ENCODE measurements around the gene ARCN1. TPM values are rescaled to one million over a fixed set of nuclear protein-coding genes. Genes with fewer than 3 reads are reported as not detected.

ARCN1 gene
- total RNA-seq, 2 experiments from 2014 or later = 180 to 182 TPM

DNA sequence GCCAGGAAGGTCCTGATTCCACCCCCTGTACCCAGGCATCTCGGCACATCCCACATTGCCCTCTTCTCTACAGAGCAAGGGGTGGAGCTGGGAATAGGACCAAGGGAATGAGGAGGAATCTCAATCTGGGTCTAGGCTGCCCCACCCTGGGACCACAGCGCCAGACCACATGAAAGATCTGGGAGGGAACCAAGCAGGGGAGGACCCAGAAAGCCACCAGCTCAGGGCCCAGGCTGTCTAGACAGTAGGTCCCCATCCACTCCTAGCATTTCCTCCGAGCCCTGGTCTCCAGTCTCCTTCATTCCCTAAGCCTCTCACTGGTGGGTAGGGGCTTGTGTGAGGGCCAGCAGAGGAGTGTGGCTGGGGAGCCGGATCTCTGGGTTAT is 46.8 kb downstream of the ARCN1 start:
- POLR2A ChIA-PET = no interaction called here

DNA sequence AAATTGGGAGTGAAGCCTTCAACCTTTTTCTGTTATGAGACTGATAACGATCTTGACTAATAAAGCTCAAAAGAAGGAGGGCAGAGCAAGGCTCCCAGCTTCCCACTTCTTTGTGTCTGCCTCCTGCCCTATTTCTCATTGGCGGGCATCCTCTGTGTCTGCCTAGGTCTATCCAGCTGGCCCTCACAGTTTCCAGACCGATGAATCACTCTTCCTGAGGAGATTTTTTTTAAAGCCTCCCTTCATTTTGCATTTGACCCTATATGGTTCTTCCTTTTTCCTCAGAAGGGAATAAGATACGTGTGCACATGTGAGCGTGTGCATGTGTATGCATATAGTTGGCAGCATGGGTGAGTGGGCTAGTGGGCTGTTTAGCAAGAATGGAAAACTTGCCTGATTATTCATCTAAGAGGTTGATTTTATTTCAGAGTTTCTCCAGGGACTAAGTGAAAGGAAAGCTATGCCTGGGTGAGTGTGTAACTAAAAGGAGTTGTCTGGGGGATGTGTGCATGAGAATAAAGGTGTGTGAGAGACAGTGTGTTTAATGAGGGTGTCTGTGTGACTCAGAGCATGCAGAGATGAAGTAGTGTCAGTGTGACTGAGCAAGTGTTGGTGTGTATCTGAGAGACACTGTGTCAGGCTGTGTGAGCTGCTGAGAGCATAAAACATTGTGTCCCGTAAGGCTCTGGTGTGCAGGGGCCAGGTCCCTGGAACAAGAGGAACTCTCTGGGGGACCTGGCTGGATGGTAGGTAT is 47.4 kb downstream of the ARCN1 start:
- Mint-ChIP-seq H3K9me3 (no peaks in the 10 kb centered on the region), H3K36me3 (no peaks in the 10 kb centered on the region), H3K4me1 (ENCODE audit: low read depth) (peaks cover 8% of the 10 kb centered on the region), H3K4me3 (no peak overlapping the region), H3K27me3 (peaks cover 16% of the 10 kb centered on the region), H3K27ac (no peak overlapping the region)
- ChIA-PET POLR2A (no interaction called here), CTCF (no interaction called here)
- no peak for DNase-seq
- intact Hi-C loops (cut with micrococcal nuclease) = no loop called here

More for the DNA sequence above, 46.8 kb downstream of the ARCN1 start:
- Mint-ChIP-seq H3K9me3 (no peaks in the 10 kb centered on the region), H3K4me3 (no peak overlapping the region), H3K27me3 (peaks cover 16% of the 10 kb centered on the region), H3K4me1 (ENCODE audit: low read depth) (peaks cover 8% of the 10 kb centered on the region), H3K27ac (no peak overlapping the region), H3K36me3 (no peaks in the 10 kb centered on the region)
- CTCF ChIA-PET = interaction anchor here (1.4 kb wide), 1 partner anchor 40 kb away, joined by 3 read pairs; no protein-coding TSS in a partner anchor
- DNase-seq = no peak
- intact Hi-C loops (cut with micrococcal nuclease) = no loop called here

DNA sequence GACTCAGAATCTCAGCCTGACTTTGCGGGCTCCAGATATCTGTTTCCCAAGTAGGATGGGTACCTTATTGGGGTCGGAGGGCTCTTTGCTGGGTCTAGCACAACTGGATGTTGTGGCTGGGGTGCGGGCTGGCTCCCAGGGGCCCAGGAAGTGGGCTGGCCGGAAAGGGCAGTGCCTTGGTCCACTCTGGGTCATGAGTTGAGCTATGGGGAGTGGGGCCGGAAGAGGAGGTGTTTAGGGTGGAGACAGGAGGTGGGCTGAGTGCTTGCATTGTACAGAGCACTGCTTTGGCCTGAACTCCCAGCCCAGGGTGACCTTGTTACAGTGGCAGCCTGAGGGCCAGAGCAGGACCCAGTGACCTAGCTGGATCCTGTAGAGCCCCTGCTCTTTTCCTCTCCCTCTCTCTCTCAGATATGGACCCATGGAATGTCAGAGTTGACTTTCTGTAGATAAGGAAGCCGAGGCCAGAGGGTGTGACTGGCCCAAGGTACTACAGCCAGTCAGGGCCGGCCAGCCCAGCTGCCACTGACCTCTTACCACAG is 48.4 kb downstream of the ARCN1 start:
- H3K9me3 Mint-ChIP-seq = no peaks in the 10 kb centered on the region
- DNase-seq = no peak
- CTCF ChIA-PET = interaction anchor here (0.9 to 1.2 kb wide), 2 partner anchors 9 to 39 kb away, joined by 3 read pairs; no protein-coding TSS in a partner anchor
- peak overlapping the region; percentile 40 for H3K4me3 Mint-ChIP-seq
- no peak overlapping the region for H3K27ac Mint-ChIP-seq
- POLR2A ChIA-PET = no interaction called here
- intact Hi-C loops (cut with micrococcal nuclease) = no loop called here
- peaks cover 8% of the 10 kb centered on the region for H3K4me1 Mint-ChIP-seq (ENCODE audit: low read depth)
- no peaks in the 10 kb centered on the region for H3K36me3 Mint-ChIP-seq
- peaks cover 16% of the 10 kb centered on the region for H3K27me3 Mint-ChIP-seq

DNA sequence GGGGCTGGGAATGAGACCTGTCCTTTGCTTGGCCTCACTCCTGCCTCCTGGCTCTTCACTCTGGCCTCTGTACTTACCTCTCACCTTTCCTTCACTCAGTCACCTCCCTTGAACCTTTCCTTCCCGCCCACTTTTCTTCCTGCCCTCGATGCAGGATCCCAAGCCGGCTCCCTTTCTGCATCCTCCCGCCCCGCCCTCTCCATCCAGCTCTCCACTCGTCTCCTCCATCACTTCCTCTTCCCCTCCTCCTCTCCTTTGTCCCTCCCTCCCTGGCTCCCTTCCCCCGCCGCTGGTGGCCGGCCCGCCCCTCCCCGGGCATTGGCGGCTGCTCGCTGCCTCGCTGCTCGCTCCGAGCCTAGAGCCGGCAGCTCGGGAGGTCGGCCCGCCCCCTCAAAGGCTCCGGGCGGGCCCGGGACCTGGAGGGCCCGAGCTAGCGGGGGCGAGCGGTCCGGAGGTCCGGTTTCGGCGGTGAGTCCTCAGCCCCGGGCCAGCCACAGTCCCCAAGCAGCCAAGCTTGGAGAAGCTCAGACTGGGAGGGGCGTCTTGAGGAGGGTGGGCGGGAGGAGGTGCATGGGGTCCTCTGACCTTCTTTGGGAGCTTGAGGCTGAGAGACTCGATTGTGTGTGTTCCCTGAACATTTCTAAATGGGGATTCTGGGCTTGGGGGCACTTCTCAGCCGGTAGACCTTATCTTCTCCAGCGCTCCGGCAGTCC is 49.0 kb downstream of the ARCN1 start:
- DNase-seq = peak; percentile 46
- intact Hi-C loops (cut with micrococcal nuclease) = no loop called here
- H3K27ac Mint-ChIP-seq = no peak overlapping the region
- peaks cover 16% of the 10 kb centered on the region for H3K27me3 Mint-ChIP-seq
- no peaks in the 10 kb centered on the region for H3K9me3 Mint-ChIP-seq
- ChIA-PET POLR2A (no interaction called here), CTCF (interaction anchor here (0.9 to 1.3 kb wide), 3 partner anchors 10 to 38 kb away, joined by 3 read pairs; no protein-coding TSS in a partner anchor)
- peak overlapping the region; percentile 40 for H3K4me3 Mint-ChIP-seq
- H3K4me1 Mint-ChIP-seq (ENCODE audit: low read depth) = peaks cover 8% of the 10 kb centered on the region
- no peaks in the 10 kb centered on the region for H3K36me3 Mint-ChIP-seq

DNA sequence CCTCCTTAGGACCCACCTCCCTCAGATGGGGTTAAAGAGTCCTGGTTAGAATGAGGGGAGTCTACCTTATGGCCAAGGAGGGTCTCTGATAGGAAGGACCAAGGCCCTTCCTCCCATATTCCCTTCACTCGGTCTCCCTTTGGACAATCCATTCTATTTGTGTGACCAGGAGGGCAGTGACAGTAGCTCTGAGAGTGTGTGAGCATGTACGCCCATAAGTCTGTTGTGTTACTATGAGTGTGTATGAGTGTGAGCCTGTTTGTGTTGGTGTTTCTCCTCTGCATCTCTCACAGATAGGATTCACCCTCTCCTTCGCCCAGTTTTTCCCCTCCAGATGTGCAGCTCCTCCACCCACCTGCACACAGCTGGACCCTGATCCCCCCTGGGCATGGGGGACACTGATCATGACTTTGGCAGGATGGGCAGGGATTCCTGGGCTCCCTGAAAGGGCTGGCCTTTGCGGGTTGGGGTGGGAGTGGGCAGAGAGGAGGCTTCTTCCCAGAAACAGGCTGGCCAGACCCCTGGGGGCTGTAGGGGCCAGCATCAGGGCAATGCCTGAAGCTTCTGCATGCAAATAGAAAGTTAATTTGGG is 49.7 kb downstream of the ARCN1 start:
- H3K9me3 Mint-ChIP-seq = no peaks in the 10 kb centered on the region
- peaks cover 8% of the 10 kb centered on the region for H3K4me1 Mint-ChIP-seq (ENCODE audit: low read depth)
- intact Hi-C loops (cut with micrococcal nuclease) = no loop called here
- ChIA-PET POLR2A (no interaction called here), CTCF (interaction anchor here (0.9 to 1.3 kb wide), 2 partner anchors 10 to 27 kb away, joined by 3 read pairs; no protein-coding TSS in a partner anchor)
- H3K36me3 Mint-ChIP-seq = no peaks in the 10 kb centered on the region
- H3K27me3 Mint-ChIP-seq = peaks cover 16% of the 10 kb centered on the region
- no peak overlapping the region for H3K27ac Mint-ChIP-seq
- no peak for DNase-seq
- peak overlapping the region; percentile 6 for H3K4me3 Mint-ChIP-seq

DNA sequence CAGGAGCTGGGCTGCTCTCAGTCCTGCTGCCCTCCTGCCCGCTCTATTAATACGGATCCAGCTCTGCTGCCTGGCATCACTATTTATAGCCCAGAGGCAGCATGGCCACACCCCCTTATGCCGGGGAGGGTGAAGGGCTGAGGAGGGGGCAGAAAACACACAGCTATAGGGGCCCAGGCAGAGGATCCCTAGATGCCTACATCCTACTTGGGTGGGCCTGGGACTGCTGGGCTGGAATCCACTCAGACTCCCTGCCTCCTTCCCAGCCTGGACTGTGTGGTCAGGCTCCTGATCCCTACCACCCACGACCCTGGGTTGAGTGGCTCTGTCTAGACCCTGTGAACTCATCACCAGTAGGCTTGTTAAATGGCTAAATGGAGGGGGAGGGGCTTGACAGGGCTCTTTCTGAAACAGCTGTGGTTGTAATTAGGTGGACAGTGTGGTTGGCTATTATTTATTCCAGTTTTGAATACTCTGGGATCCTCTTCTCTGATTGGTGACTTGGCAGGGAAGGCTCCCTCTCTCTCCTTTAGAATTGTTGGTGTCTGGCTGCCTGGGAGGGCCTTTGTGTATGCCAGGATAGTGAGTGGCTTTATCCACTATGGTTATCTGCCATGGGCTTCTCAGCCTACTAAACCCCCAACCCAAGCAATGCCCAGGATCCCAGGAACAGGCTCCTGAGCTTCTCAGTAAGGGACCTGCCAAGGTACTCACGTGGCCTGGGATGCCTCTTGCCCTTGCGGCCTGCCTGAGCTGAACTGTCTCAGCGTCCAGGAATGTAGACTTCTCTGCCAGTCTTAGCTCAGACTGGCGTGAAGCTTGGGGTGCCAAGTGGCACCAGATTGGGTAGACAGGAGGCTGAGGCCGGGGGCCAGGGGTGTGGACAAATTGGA is 50.4 kb downstream of the ARCN1 start:
- peaks cover 16% of the 10 kb centered on the region for H3K27me3 Mint-ChIP-seq
- no peak overlapping the region for H3K27ac Mint-ChIP-seq
- H3K36me3 Mint-ChIP-seq = no peaks in the 10 kb centered on the region
- intact Hi-C loops (cut with micrococcal nuclease) = no loop called here
- no peak overlapping the region for H3K4me3 Mint-ChIP-seq
- H3K9me3 Mint-ChIP-seq = no peaks in the 10 kb centered on the region
- ChIA-PET POLR2A (interaction anchor here (0.6 kb wide), 1 partner anchor 1313 kb away, joined by 3 read pairs; no protein-coding TSS in a partner anchor), CTCF (interaction anchor here (1.0 to 1.3 kb wide), 2 partner anchors 12 to 28 kb away, joined by 3 to 4 read pairs; no protein-coding TSS in a partner anchor)
- DNase-seq = no peak
- peaks cover 8% of the 10 kb centered on the region for H3K4me1 Mint-ChIP-seq (ENCODE audit: low read depth)

DNA sequence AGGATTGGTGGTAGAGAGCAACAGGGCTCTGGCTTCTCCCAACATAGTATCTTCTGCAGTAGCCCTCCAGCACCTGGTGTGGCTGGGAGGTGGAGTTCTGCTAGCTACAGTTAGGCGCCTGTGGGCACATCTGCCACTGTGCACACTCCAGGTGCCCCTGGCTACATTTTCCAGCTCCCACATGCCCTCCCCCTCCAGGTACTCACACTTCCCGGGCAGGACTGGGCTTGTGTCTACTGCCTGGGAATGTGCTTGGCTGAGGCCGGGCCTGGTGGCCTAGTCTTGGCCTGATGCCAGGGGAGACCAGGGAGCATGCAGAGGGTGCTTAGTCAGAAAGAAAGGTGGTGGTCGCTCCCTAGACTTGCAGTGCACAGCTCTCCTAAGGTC is 51.1 kb downstream of the ARCN1 start:
- Mint-ChIP-seq H3K27me3 (peaks cover 16% of the 10 kb centered on the region), H3K36me3 (no peaks in the 10 kb centered on the region), H3K27ac (no peak overlapping the region), H3K4me1 (ENCODE audit: low read depth) (peaks cover 8% of the 10 kb centered on the region), H3K9me3 (no peaks in the 10 kb centered on the region), H3K4me3 (no peak overlapping the region)
- intact Hi-C loops (cut with micrococcal nuclease) = no loop called here
- no peak for DNase-seq
- ChIA-PET POLR2A (interaction anchor here (0.6 kb wide), 1 partner anchor 1313 kb away, joined by 3 read pairs; no protein-coding TSS in a partner anchor), CTCF (interaction anchor here (1.0 kb wide), 1 partner anchor 13 kb away, joined by 4 read pairs; no protein-coding TSS in a partner anchor)

DNA sequence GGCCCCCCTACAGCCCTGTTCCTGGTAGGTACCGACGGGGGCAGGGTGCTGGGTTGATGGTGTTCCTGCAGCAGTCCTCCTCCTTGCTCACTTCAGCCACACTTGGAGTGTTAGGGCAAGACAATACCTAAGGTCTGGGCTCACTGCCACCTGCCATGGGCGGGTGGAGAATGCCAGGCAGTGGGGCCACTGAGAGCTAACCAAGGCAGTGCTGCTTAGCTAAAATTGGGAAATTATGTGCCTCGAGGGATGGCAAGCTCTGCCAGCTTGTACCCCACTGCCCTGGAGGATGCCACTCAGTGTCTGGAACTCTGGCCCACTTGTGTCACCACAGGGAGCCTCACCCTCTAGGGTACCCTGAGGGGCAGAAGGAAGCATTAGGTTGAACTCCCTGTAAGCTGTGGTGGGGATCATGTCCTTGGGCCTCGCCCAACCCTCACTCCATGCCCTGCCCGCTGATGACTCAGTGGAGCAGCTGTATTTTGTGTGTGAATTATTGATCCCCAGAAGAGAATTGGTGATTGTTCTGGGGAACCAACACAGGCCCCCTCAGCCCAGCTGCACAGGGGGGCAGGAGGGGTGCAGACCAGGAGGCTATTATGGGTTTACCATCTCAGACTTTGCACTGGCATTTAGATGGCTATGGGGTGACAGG is 53.0 kb downstream of the ARCN1 start:
- peaks cover 12% of the 10 kb centered on the region for H3K27me3 Mint-ChIP-seq
- no peak overlapping the region for H3K4me3 Mint-ChIP-seq
- H3K27ac Mint-ChIP-seq = no peak overlapping the region
- intact Hi-C loops (cut with micrococcal nuclease) = no loop called here
- no peak for DNase-seq
- no peaks in the 10 kb centered on the region for H3K36me3 Mint-ChIP-seq
- ChIA-PET POLR2A (no interaction called here), CTCF (interaction anchor here (1.0 kb wide), 1 partner anchor 12 kb away, joined by 4 read pairs; no protein-coding TSS in a partner anchor)
- peaks cover 5% of the 10 kb centered on the region for H3K4me1 Mint-ChIP-seq (ENCODE audit: low read depth)
- no peaks in the 10 kb centered on the region for H3K9me3 Mint-ChIP-seq

DNA sequence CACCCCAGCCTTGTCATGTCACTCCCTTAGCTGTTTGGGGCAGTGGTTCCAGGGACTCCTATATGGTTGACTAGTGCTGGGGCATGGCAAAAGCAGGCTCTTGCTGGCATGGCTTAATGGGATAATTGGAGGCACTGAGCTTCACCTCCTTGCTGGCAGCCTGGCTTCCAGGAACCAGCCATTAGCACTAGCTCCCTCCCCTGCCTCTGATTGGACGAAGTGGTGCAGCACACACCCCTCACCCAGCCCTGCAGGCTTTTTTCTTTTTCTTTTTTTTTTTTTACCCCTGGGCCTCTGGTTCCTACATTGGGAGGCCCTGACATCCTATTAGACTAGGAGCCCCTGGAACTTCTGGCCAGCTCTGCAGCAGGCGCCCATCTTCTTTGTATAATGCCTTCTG is 53.8 kb downstream of the ARCN1 start:
- intact Hi-C loops (cut with micrococcal nuclease) = no loop called here
- no peak overlapping the region for H3K27ac Mint-ChIP-seq

DNA sequence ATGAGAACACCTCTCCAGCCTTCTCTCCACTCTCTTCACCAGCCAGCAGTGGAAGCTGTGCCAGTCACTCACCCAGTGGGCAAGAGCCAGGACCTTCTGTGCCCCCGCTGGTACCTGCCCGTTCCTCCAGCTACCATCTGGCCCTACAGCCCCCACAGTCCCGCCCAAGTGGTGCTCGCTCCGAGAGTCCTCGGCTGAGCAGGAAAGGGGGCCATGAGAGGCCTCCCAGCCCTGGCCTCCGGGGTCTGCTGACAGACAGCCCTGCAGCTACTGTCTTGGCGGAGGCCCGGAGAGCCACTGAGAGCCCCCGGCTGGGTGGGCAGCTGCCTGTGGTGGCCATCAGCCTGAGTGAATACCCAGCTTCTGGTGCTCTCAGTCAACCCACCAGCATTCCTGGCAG is 55.4 kb downstream of the ARCN1 start:
- Mint-ChIP-seq H3K4me3 (no peak overlapping the region), H3K4me1 (ENCODE audit: low read depth) (no peaks in the 10 kb centered on the region), H3K36me3 (no peaks in the 10 kb centered on the region), H3K27me3 (no peaks in the 10 kb centered on the region), H3K9me3 (no peaks in the 10 kb centered on the region), H3K27ac (no peak overlapping the region)
- ChIA-PET POLR2A (interaction anchor here (0.6 kb wide), 1 partner anchor 458 kb away, joined by 3 read pairs; no protein-coding TSS in a partner anchor), CTCF (interaction anchor here (1.0 kb wide), 1 partner anchor 16 kb away, joined by 3 read pairs; no protein-coding TSS in a partner anchor)
- intact Hi-C loops (cut with micrococcal nuclease) = no loop called here
- no peak for DNase-seq

More for the DNA sequence above, 53.8 kb downstream of the ARCN1 start:
- POLR2A ChIA-PET = no interaction called here
- CTCF ChIA-PET = interaction anchor here (1.0 kb wide), 1 partner anchor 13 kb away, joined by 4 read pairs; no protein-coding TSS in a partner anchor
- DNase-seq = no peak
- no peaks in the 10 kb centered on the region for H3K36me3 Mint-ChIP-seq
- no peak overlapping the region for H3K4me3 Mint-ChIP-seq
- no peaks in the 10 kb centered on the region for H3K9me3 Mint-ChIP-seq
- peaks cover 6% of the 10 kb centered on the region for H3K27me3 Mint-ChIP-seq
- peaks cover 3% of the 10 kb centered on the region for H3K4me1 Mint-ChIP-seq (ENCODE audit: low read depth)

DNA sequence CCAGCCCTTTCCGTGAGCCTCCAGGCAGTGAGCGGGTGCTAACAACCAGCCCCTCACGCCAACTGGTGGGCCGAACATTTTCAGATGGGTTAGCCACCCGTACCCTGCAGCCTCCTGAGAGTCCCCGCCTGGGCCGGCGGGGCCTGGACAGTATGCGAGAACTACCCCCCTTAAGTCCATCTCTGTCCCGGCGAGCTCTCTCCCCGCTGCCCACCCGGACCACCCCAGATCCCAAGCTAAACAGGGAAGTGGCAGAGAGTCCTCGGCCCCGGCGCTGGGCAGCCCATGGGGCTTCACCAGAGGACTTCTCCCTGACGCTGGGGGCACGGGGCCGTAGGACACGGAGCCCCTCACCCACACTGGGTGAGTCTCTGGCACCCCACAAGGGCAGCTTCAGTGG is 55.8 kb downstream of the ARCN1 start:
- ChIA-PET POLR2A (no interaction called here), CTCF (interaction anchor here (1.0 kb wide), 1 partner anchor 17 kb away, joined by 3 read pairs; no protein-coding TSS in a partner anchor)
- Mint-ChIP-seq H3K4me3 (no peak overlapping the region), H3K36me3 (no peaks in the 10 kb centered on the region), H3K4me1 (ENCODE audit: low read depth) (no peaks in the 10 kb centered on the region), H3K9me3 (no peaks in the 10 kb centered on the region), H3K27ac (no peak overlapping the region), H3K27me3 (no peaks in the 10 kb centered on the region)
- no peak for DNase-seq
- intact Hi-C loops (cut with micrococcal nuclease) = no loop called here
